ENCODE data around the gene CDHR3. TPM values are rescaled to one million over a fixed set of nuclear protein-coding genes. Genes with fewer than 3 reads are reported as not detected.
A peak's percentile ranks its signal among the peaks of the same experiment; 100 is the strongest.

Gene CDHR3
- total RNA-seq, 1 experiment from 2014 or later, result not detected

DNA sequence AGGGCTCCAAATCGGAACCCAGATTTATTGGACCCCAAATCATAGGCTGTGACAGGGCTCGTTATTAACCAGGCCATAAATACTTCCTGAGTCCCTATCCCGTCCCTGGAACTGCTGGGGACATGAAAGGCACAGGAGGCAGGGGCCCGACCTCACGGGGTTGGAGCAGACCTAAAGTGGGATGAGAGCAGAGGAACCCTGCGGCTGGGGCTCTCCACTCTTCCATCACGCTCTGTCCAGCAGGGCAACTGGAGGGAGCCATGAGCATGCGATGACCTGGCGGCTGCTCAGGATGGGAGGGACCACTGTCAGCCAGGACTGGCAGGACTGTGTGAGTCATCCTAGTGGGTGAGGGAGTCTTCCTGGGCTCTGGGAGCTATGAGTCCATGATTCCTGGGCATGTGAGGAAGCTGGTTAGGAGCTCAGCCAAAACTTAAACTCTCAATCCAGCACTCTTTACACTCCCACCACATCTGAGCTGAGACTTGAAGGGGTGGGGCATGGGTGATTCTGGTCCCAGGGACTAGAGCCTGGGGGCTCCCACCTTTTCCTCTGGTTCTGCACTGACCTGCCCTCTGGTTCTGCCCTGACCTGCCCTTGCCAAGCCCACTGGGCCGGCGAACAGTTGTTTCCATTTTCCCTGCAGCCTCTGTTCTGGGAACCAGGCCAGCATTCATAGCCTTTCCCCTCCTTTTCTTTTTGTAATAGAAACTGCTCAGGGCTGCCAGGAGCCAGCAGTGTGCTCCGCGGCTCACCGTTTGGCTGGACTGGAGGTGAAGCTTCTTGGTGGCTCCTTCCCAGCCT lies 101.9 kb downstream of the CDHR3 start:
- Histone ChIP-seq H3K4me1 (ENCODE audit: low read length) (peaks cover 99% of the 10 kb centered on the region), H3K4me3 (ENCODE audit: low read length) (no peak overlapping the region), H3K27ac (ENCODE audit: low read length) (peak overlapping the region; percentile 99), H3K9me2 (replicated peaks; ENCODE audit: insufficient read depth, low read length) (no peaks in the 10 kb centered on the region), H4K20me1 (ENCODE audit: insufficient read depth, low read depth, low read length) (no peaks in the 10 kb centered on the region), H3K9ac (ENCODE audit: low read length) (peak overlapping the region; percentile 82), H3K9me3 (ENCODE audit: low read length) (no peaks in the 10 kb centered on the region), H3K27me3 (ENCODE audit: low read length) (no peaks in the 10 kb centered on the region), H3K4me2 (ENCODE audit: low read depth, low read length, poor library complexity, severe bottlenecking) (peak overlapping the region; percentile 66), H3K79me2 (ENCODE audit: low read length) (peaks cover 3% of the 10 kb centered on the region; the same call in 1 of the 2 replicates), H2AFZ (ENCODE audit: low read length) (no peak overlapping the region), H3K36me3 (ENCODE audit: insufficient read depth, low read length) (peaks cover 5% of the 10 kb centered on the region; the same call in 1 of the 2 replicates)
- no peak for DNase-seq

DNA sequence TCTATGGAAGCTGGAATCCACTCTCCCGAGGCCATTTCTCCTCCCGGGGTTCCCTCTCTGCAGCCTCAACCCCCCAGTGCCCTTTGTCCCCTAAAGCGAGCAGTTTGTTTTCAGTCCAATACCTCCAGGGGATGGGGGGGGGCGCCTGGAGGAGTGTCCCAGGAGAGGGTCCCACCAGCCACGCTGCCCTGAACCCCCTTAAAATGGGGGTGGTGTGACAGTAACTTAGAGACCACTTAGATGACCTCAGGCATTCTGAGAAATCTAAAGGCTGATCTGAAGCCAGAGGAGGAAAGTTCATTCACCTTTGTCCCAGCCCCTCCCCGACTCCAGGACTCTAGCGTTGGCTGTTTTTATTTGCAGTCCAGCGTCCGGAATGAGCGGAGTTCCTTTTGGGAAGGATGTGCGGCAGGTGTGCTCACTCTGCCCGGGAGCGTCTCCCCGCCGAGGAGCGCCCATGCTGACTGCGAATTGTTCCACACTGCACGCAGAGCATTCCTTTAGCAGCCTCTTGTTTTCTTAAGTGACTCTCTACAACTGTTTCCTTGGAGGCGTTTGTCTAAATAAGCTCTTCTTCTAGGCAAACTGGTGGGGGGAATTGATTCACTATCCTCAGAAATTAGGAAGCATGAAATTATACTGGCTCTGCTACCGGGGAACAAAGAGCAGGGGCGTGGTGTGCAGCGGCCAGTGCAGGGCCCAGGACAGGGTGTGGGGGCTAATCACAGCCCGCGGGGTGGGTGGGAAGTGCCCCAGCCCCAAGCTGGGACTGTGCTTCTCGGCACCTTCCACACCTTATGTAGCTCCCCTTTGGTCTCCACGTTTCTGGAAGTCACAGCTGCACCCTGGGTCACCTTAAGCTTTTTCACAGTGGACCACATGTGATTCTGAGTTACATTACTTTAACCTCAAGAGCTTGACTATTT lies 102.8 kb downstream of the CDHR3 start:
- no peak overlapping the region for H3K4me3 ChIP-seq (ENCODE audit: low read length)
- DNase-seq, result no peak
- H3K79me2 ChIP-seq (ENCODE audit: low read length), result peaks cover 3% of the 10 kb centered on the region; the same call in 1 of the 2 replicates
- peak overlapping the region; percentile 82 for H3K9ac ChIP-seq (ENCODE audit: low read length)
- H3K36me3 ChIP-seq (ENCODE audit: insufficient read depth, low read length), result peaks cover under 1% of the 10 kb centered on the region; the same call in 1 of the 2 replicates
- H2AFZ ChIP-seq (ENCODE audit: low read length), result no peak overlapping the region
- H4K20me1 ChIP-seq (ENCODE audit: insufficient read depth, low read depth, low read length), result no peaks in the 10 kb centered on the region
- H3K9me2 ChIP-seq (replicated peaks; ENCODE audit: insufficient read depth, low read length), result no peaks in the 10 kb centered on the region
- H3K27me3 ChIP-seq (ENCODE audit: low read length), result no peaks in the 10 kb centered on the region
- H3K4me2 ChIP-seq (ENCODE audit: low read depth, low read length, poor library complexity, severe bottlenecking), result peak overlapping the region; percentile 70
- H3K27ac ChIP-seq (ENCODE audit: low read length), result peak overlapping the region; percentile 99
- no peaks in the 10 kb centered on the region for H3K9me3 ChIP-seq (ENCODE audit: low read length)
- H3K4me1 ChIP-seq (ENCODE audit: low read length), result peaks cover 100% of the 10 kb centered on the region

DNA sequence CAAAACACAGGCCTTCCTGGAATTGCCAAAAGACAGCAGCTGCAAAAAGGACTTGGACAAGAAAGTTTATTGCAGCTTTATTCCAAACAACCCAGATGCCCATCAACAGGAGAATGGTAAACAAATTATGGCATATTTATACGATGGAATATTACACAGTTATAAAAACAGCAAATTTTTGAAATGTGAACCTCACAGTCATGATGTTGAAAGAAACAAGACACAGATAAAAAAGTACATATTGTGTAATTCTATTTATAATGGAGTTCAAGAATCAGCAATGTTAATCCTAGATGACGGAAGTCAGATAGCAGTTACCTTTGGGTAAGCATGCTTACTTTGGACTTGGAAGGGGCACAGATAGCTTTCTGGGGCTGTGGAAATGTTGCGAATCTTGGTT lies 104.6 kb downstream of the CDHR3 start:
- Histone ChIP-seq H3K36me3 (ENCODE audit: insufficient read depth, low read length) (no peaks in the 10 kb centered on the region), H3K4me3 (ENCODE audit: low read length) (no peak overlapping the region), H4K20me1 (ENCODE audit: insufficient read depth, low read depth, low read length) (no peaks in the 10 kb centered on the region), H3K9me3 (ENCODE audit: low read length) (no peaks in the 10 kb centered on the region), H3K4me2 (ENCODE audit: low read depth, low read length, poor library complexity, severe bottlenecking) (peak overlapping the region; percentile 70), H3K27ac (ENCODE audit: low read length) (peak overlapping the region; percentile 99), H3K79me2 (ENCODE audit: low read length) (peaks cover 3% of the 10 kb centered on the region; the same call in 1 of the 2 replicates), H3K9ac (ENCODE audit: low read length) (peak overlapping the region; percentile 72), H3K4me1 (ENCODE audit: low read length) (peaks cover 100% of the 10 kb centered on the region), H3K9me2 (replicated peaks; ENCODE audit: insufficient read depth, low read length) (no peaks in the 10 kb centered on the region), H3K27me3 (ENCODE audit: low read length) (no peaks in the 10 kb centered on the region), H2AFZ (ENCODE audit: low read length) (no peak overlapping the region)
- no peak for DNase-seq

DNA sequence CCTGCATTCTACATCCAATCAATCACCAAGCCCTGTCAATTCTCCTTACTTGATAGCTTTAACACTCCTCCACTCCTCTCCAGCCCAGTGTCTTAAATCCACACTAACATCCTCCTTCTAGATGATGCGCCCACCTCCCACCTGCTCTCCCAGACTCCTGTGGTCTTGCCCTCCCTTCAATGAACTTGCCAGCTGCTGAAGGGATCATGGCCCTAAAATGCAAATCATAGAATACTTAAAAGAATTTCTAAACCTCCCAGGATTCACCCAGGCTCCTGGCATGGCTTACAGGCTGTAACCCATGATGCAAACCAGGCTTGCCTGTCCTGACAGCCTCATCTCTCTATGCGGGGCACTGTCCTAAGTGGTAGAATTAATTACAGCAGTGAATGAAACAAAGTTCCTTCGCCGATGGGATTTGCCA lies 105.5 kb downstream of the CDHR3 start:
- H3K79me2 ChIP-seq (ENCODE audit: low read length), result peaks cover under 1% of the 10 kb centered on the region; the same call in 1 of the 2 replicates
- peak; percentile 73 for DNase-seq
- H4K20me1 ChIP-seq (ENCODE audit: insufficient read depth, low read depth, low read length), result no peaks in the 10 kb centered on the region
- peak overlapping the region; percentile 70 for H3K4me2 ChIP-seq (ENCODE audit: low read depth, low read length, poor library complexity, severe bottlenecking)
- H2AFZ ChIP-seq (ENCODE audit: low read length), result no peak overlapping the region
- H3K9me2 ChIP-seq (replicated peaks; ENCODE audit: insufficient read depth, low read length), result no peaks in the 10 kb centered on the region
- H3K36me3 ChIP-seq (ENCODE audit: insufficient read depth, low read length), result no peaks in the 10 kb centered on the region
- H3K4me3 ChIP-seq (ENCODE audit: low read length), result peak overlapping the region; percentile 27; the same call in 1 of the 2 replicates
- H3K27ac ChIP-seq (ENCODE audit: low read length), result peak overlapping the region; percentile 99
- no peaks in the 10 kb centered on the region for H3K27me3 ChIP-seq (ENCODE audit: low read length)
- H3K4me1 ChIP-seq (ENCODE audit: low read length), result peaks cover 100% of the 10 kb centered on the region
- peak overlapping the region; percentile 72 for H3K9ac ChIP-seq (ENCODE audit: low read length)
- no peaks in the 10 kb centered on the region for H3K9me3 ChIP-seq (ENCODE audit: low read length)

DNA sequence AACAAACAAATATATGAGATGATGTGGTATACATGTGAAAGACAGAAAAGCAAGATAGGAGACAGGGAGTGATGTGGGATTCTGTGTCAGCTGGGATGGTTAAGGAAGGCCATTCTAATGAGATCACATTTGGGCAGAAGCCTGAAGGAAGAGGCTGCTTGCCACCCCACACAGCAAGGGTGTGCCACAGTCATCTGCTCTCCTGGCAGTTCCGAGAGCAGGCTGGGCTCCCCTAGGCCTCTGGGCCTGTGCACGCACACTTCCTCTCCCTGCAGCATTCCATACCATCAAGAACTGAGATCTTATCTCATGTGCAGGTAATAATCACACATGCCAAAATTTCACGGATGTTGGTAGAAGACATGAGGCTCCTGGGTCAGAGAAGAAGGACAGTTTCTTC lies 105.9 kb downstream of the CDHR3 start:
- H3K4me3 ChIP-seq (ENCODE audit: low read length), result peak overlapping the region; percentile 27; the same call in 1 of the 2 replicates
- no peaks in the 10 kb centered on the region for H3K9me3 ChIP-seq (ENCODE audit: low read length)

DNA sequence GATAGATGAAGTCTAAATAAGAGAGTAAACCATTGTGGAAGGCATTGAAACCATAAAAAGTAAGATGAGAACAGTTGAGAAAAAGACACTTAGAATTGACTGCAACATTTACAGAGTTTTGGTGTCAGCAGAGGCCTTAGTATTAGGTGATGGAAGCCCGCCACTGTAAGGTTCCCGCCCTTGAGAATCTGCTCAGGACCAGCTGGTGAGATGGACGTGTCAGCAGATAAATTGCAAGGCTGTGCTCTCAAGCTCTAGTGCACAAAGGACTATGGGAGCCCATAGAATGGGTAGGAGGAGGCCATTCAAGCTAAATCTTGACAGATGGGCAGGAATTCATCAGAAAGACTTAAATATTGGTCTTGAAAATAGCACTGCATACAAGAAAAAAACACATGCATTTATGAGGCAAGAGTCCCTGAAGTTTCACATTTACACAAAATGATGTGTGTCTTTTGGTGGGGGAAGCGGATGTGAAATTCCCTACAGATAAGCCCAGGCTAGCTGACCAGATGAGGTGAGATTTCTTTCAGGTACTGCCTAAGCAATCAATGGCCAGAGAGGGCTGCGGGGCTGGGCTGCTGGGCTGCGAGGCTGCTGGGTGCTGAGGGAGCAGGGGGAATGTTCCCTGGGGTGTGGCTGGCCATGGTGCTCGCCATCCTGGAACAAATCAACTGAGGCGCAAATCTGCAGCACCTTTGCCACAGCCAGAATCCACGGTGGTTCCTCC lies 106.6 kb downstream of the CDHR3 start:
- H3K4me3 ChIP-seq (ENCODE audit: low read length), result peak overlapping the region; percentile 44; the same call in 1 of the 2 replicates
- no peaks in the 10 kb centered on the region for H3K79me2 ChIP-seq (ENCODE audit: low read length)
- H3K9me3 ChIP-seq (ENCODE audit: low read length), result no peaks in the 10 kb centered on the region
- peak overlapping the region; percentile 70 for H3K4me2 ChIP-seq (ENCODE audit: low read depth, low read length, poor library complexity, severe bottlenecking)
- no peaks in the 10 kb centered on the region for H4K20me1 ChIP-seq (ENCODE audit: insufficient read depth, low read depth, low read length)
- H3K9ac ChIP-seq (ENCODE audit: low read length), result peak overlapping the region; percentile 72
- H3K36me3 ChIP-seq (ENCODE audit: insufficient read depth, low read length), result no peaks in the 10 kb centered on the region
- DNase-seq, result peak; percentile 85
- H3K9me2 ChIP-seq (replicated peaks; ENCODE audit: insufficient read depth, low read length), result no peaks in the 10 kb centered on the region
- peak overlapping the region; percentile 99 for H3K27ac ChIP-seq (ENCODE audit: low read length)
- H3K4me1 ChIP-seq (ENCODE audit: low read length), result peaks cover 100% of the 10 kb centered on the region
- H3K27me3 ChIP-seq (ENCODE audit: low read length), result no peaks in the 10 kb centered on the region
- H2AFZ ChIP-seq (ENCODE audit: low read length), result no peak overlapping the region

More for the DNA sequence above, 105.9 kb downstream of the CDHR3 start:
- H3K9me2 ChIP-seq (replicated peaks; ENCODE audit: insufficient read depth, low read length), result no peaks in the 10 kb centered on the region
- H3K27ac ChIP-seq (ENCODE audit: low read length), result peak overlapping the region; percentile 99
- H3K9ac ChIP-seq (ENCODE audit: low read length), result peak overlapping the region; percentile 72
- H3K27me3 ChIP-seq (ENCODE audit: low read length), result no peaks in the 10 kb centered on the region
- H4K20me1 ChIP-seq (ENCODE audit: insufficient read depth, low read depth, low read length), result no peaks in the 10 kb centered on the region
- no peaks in the 10 kb centered on the region for H3K79me2 ChIP-seq (ENCODE audit: low read length)
- H2AFZ ChIP-seq (ENCODE audit: low read length), result no peak overlapping the region
- peak overlapping the region; percentile 70 for H3K4me2 ChIP-seq (ENCODE audit: low read depth, low read length, poor library complexity, severe bottlenecking)
- DNase-seq, result peak; percentile 63
- no peaks in the 10 kb centered on the region for H3K36me3 ChIP-seq (ENCODE audit: insufficient read depth, low read length)
- H3K4me1 ChIP-seq (ENCODE audit: low read length), result peaks cover 100% of the 10 kb centered on the region

DNA sequence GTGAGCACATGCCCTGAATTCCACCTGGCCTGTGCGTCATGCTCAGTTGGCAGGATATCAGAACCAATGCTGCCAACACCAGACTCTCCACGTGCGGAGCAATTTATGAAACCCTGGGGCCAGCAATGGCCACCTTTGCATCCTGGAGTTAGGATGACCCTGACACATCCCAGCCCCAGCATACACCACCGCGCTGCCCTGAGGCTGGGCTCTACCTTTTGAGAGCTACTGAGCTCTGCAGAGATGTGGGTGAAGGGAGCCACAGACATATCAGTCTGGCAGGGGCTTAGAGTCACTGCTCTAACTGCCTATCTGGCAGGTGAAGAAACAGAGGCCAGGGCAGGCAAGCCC lies 107.1 kb downstream of the CDHR3 start:
- H3K9ac ChIP-seq (ENCODE audit: low read length), result peak overlapping the region; percentile 72
- H3K36me3 ChIP-seq (ENCODE audit: insufficient read depth, low read length), result no peaks in the 10 kb centered on the region
- H3K4me1 ChIP-seq (ENCODE audit: low read length), result peaks cover 100% of the 10 kb centered on the region
- no peaks in the 10 kb centered on the region for H3K27me3 ChIP-seq (ENCODE audit: low read length)
- H3K79me2 ChIP-seq (ENCODE audit: low read length), result no peaks in the 10 kb centered on the region
- no peaks in the 10 kb centered on the region for H3K9me3 ChIP-seq (ENCODE audit: low read length)
- DNase-seq, result peak; percentile 72
- peak overlapping the region; percentile 70 for H3K4me2 ChIP-seq (ENCODE audit: low read depth, low read length, poor library complexity, severe bottlenecking)
- H3K4me3 ChIP-seq (ENCODE audit: low read length), result peak overlapping the region; percentile 44; the same call in 1 of the 2 replicates
- H3K27ac ChIP-seq (ENCODE audit: low read length), result peak overlapping the region; percentile 99
- H2AFZ ChIP-seq (ENCODE audit: low read length), result no peak overlapping the region
- no peaks in the 10 kb centered on the region for H4K20me1 ChIP-seq (ENCODE audit: insufficient read depth, low read depth, low read length)
- H3K9me2 ChIP-seq (replicated peaks; ENCODE audit: insufficient read depth, low read length), result no peaks in the 10 kb centered on the region

All from Karpas-422 (cell line).